Endothelial cell of umbilical vein (primary cell): ENCODE measurements around the gene PYM1. TPM values are rescaled to one million over a fixed set of nuclear protein-coding genes. Genes with fewer than 3 reads are reported as not detected.

ENCODE experiments used
- BruUV-seq: library from RNA; stranded (reverse); fragments of 400-500 nt; replicated peaks from 2 replicates; lab custom pipeline; 2021; lab: Mats Ljungman, UMichigan
- CTCF ChIA-PET: fragments of 300-600, 350-600 bp; sonication (Branson Sonifier 250); formaldehyde crosslinking; loops from one replicate; lab custom pipeline; 2021; ENCODE audit warnings: antibody characterized with exemption, inconsistent platforms; lab: Charles Lee
- POLR2A ChIA-PET: fragments of 300-600, 350-600 bp; sonication (Branson Sonifier 250); formaldehyde crosslinking; loops from one replicate; lab custom pipeline; 2021; ENCODE audit warnings: antibody characterized with exemption, inconsistent platforms; lab: Charles Lee
- DNase-seq: peaks from one replicate; pipeline ENCODE4 v3.0.0-alpha.2; 2011; ENCODE audit warnings: low read depth, low spot score
- FAIRE-seq: peaks from 2 replicates; lab custom pipeline; 2011; peaks lifted over from hg19 to GRCh38; lab: Jason Lieb, UNC
- H2AFZ ChIP-seq: 2 replicates; pipeline ENCODE4 v1.6.0; 2012; ENCODE audit warnings: low read depth, low read length, control low read depth, inconsistent platforms
- H3K27ac ChIP-seq: 2 replicates; pipeline ENCODE4 v1.5.1; 2011; ENCODE audit warnings: low read depth, mild to moderate bottlenecking, control low read depth, low read length, moderate library complexity; ENCODE audit not compliant: insufficient read depth
- H3K27me3 ChIP-seq, 2 experiments: 2 replicates each; pipeline versions ENCODE4 v1.6.0 to v1.6.1; 2011; ENCODE audit warnings: low read length in 2 of 2, mixed read lengths in 1 of 2; ENCODE audit not compliant: control insufficient read depth in 2 of 2, insufficient read depth in 2 of 2
- H3K36me3 ChIP-seq, 2 experiments: 2 replicates in 1 of 2; 3 replicates in 1 of 2; pipeline ENCODE4 v1.5.1; 2011; ENCODE audit warnings: low read length in 2 of 2, mild to moderate bottlenecking in 1 of 2, moderate library complexity in 1 of 2; ENCODE audit not compliant: control insufficient read depth in 2 of 2, insufficient read depth in 2 of 2; ENCODE audit errors: extremely low read depth in 1 of 2
- H3K4me1 ChIP-seq: 3 replicates; pipeline ENCODE4 v1.5.1; 2011; ENCODE audit warnings: mild to moderate bottlenecking, low read length; ENCODE audit not compliant: control insufficient read depth, insufficient read depth; ENCODE audit errors: extremely low read depth
- H3K4me2 ChIP-seq: 2 replicates; pipeline ENCODE4 v1.6.1; 2011; ENCODE audit warnings: low read length, control low read depth, mixed read lengths; ENCODE audit not compliant: insufficient read depth
- H3K4me3 ChIP-seq, 3 experiments: fragments of 200-600 bp in 1 of 3; sonication (generic), shearing (Covaris generic) in 1 of 3; replicated peaks in 1 of 3; 2 replicates each; pipeline ENCODE4 v1.5.1; 2011 to 2016; ENCODE audit warnings: control low read depth in 3 of 3, low read length in 3 of 3, mild to moderate bottlenecking in 2 of 3, inconsistent platforms in 1 of 3, low read depth in 1 of 3, moderate library complexity in 1 of 3; ENCODE audit not compliant: insufficient read depth in 1 of 3
- H3K79me2 ChIP-seq: 2 replicates; pipeline ENCODE4 v1.6.0; 2012; ENCODE audit warnings: low read length, inconsistent platforms; ENCODE audit not compliant: control insufficient read depth, insufficient read depth
- H3K9ac ChIP-seq: replicated peaks from 2 replicates; pipeline ENCODE3; 2011; ENCODE audit warnings: low read length, control low read depth; ENCODE audit not compliant: insufficient read depth; ENCODE audit errors: extremely low read depth
- H3K9me1 ChIP-seq: replicated peaks from 3 replicates; pipeline ENCODE4 v1.6.0; 2011; ENCODE audit warnings: mild to moderate bottlenecking, low read length; ENCODE audit not compliant: control insufficient read depth, insufficient read depth; ENCODE audit errors: extremely low read depth
- H3K9me3 ChIP-seq: replicated peaks from 2 replicates; pipeline ENCODE4 v1.5.1; 2012; ENCODE audit warnings: low read length, inconsistent platforms; ENCODE audit not compliant: control insufficient read depth, insufficient read depth
- H4K20me1 ChIP-seq: replicated peaks from 2 replicates; pipeline ENCODE3; 2011; ENCODE audit warnings: mild to moderate bottlenecking, low read length; ENCODE audit not compliant: control insufficient read depth, insufficient read depth; ENCODE audit errors: extremely low read depth
- FOS ChIP-seq: IDR thresholded peaks from 2 replicates; pipeline ENCODE4 v1.6.1; 2011; ENCODE audit warnings: mild to moderate bottlenecking, low read length, moderate library complexity, borderline replicate concordance; ENCODE audit not compliant: insufficient read depth
- GATA2 ChIP-seq: IDR thresholded peaks from 2 replicates; pipeline ENCODE4 v1.7.0; 2011; ENCODE audit warnings: low read depth, mild to moderate bottlenecking, moderate library complexity, mixed read lengths, low read length; ENCODE audit not compliant: insufficient read length, insufficient read depth
- MYC ChIP-seq: IDR thresholded peaks from one replicate; pipeline ENCODE4 v1.6.1; 2011; ENCODE audit warnings: mild to moderate bottlenecking, low read depth, low read length
- dilution Hi-C: fragments of 300-500 bp; cut with MboI; formaldehyde crosslinking; loops from one replicate; pipeline ENCODE4 v1.15.0; 2019; ENCODE audit warnings: low sequenced_read_pairs; ENCODE audit not compliant: extremely low pct_ligation_motif_present
- intact Hi-C: fragments of 100-400 bp; cut with micrococcal nuclease; formaldehyde crosslinking; loops from one replicate; pipeline ENCODE4 v1.10.0; 2022
- polyA plus RNA-seq, 4 experiments: library from polyadenylated mRNA; depleted of rRNA in 3 of 4; stranded (reverse) in 3 of 4; unstranded in 1 of 4; fragments of >200 nt; gene quantifications; 2 replicates each; pipeline versions ENCODE4 v1.2.1 to v1.2.3, GENCODE V29; 2011 to 2012; ENCODE audit warnings: missing spikeins in 1 of 4
- total RNA-seq: library from RNA; stranded (reverse); gene quantifications from 2 replicates; pipeline ENCODE4 v1.2.3, GENCODE V29; 2021
- TF ChIP-seq, protein P1 (sequence below), 2 donors: IDR thresholded peaks; 1 replicate in 1 of 2; 2 replicates in 1 of 2; pipeline ENCODE4 v1.5.1; 2011; ENCODE audit warnings: low read length in 2 of 2, mild to moderate bottlenecking in 2 of 2, moderate library complexity in 2 of 2, control low read depth in 1 of 2, inconsistent platforms in 1 of 2, low read depth in 1 of 2; ENCODE audit not compliant: insufficient read depth in 1 of 2; ENCODE audit errors: extremely low read depth in 1 of 2

PYM1 gene
- total and polyA plus RNA-seq, 2 donors (not counting 3 experiments of a cell fraction or from before 2014, with no cell fraction given) = 18.7 to 23.5 TPM

DNA sequence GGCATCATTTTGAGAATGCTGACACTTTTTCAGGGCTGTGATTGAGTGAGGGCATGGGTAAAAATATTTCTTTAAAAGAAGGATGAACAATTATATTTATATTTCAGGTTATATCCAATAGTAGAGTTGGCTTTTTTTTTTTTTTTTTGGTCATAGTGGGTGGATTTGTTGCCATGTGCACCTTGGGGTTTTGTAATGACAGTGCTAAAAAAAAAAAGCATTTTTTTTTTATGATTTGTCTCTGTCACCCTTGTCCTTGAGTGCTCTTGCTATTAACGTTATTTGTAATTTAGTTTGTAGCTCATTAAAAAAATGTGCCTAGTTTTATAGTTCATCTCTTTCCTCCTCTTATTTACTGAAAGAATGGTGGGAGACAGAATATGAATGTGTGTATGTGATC lies 44.8 kb upstream of the PYM1 start:
- peaks cover 1 to 3% of the 10 kb centered on the region in 2 experiments for H3K36me3 ChIP-seq
- intact Hi-C loops = loop anchor here (2.0 kb wide), 1 partner anchor 40 kb away; no protein-coding TSS in a partner anchor

DNA sequence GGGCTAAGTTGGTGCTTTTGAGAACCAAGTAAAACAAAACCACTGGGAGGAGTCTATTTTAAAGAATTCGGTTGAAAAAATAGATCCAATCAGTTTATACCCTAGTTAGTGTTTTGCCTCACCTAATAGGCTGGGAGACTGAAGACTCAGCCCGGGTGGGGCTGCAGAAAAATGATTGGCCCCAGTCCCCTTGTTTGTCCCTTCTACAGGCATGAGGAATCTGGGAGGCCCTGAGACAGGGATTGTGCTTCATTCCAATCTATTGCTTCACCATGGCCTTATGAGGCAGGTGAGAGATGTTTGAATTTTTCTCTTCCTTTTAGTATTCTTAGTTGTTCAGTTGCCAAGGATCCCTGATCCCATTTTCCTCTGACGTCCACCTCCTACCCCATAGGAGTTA lies 44.3 kb upstream of the PYM1 start:
- no peaks in the 10 kb centered on the region for H4K20me1 ChIP-seq
- H3K9me3 ChIP-seq = no peaks in the 10 kb centered on the region
- CTCF ChIA-PET = interaction anchor here (2.1 kb wide), 1 partner anchor 14 kb away, joined by 11 read pairs; no protein-coding TSS in a partner anchor
- H2AFZ ChIP-seq = no peak overlapping the region
- H3K27me3 ChIP-seq = no peaks in the 10 kb centered on the region
- H3K9me1 ChIP-seq = no peaks in the 10 kb centered on the region
- DNase-seq (no peak), FAIRE-seq (no peak)
- H3K79me2 ChIP-seq = peaks cover 38% of the 10 kb centered on the region
- dilution Hi-C loops (no loop called here), intact Hi-C loops (loop anchor here (2.0 kb wide), 1 partner anchor 39 kb away; no protein-coding TSS in a partner anchor)
- no peak overlapping the region for H3K4me2 ChIP-seq
- H3K4me1 ChIP-seq = peaks cover 26% of the 10 kb centered on the region
- no TSS peak for BruUV-seq
- H3K9ac ChIP-seq = no peak overlapping the region
- peak overlapping the region; percentile 78 for H3K27ac ChIP-seq
- H3K36me3 ChIP-seq = peaks cover 1 to 3% of the 10 kb centered on the region in 2 experiments
- TF ChIP-seq GATA2 = no peak
- no peak for TF ChIP-seq MYC
- no peak for TF ChIP-seq FOS
- TF ChIP-seq, protein P1, sequence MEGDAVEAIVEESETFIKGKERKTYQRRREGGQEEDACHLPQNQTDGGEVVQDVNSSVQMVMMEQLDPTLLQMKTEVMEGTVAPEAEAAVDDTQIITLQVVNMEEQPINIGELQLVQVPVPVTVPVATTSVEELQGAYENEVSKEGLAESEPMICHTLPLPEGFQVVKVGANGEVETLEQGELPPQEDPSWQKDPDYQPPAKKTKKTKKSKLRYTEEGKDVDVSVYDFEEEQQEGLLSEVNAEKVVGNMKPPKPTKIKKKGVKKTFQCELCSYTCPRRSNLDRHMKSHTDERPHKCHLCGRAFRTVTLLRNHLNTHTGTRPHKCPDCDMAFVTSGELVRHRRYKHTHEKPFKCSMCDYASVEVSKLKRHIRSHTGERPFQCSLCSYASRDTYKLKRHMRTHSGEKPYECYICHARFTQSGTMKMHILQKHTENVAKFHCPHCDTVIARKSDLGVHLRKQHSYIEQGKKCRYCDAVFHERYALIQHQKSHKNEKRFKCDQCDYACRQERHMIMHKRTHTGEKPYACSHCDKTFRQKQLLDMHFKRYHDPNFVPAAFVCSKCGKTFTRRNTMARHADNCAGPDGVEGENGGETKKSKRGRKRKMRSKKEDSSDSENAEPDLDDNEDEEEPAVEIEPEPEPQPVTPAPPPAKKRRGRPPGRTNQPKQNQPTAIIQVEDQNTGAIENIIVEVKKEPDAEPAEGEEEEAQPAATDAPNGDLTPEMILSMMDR (IDR thresholded peaks at IDR 0.05; ENCODE audit: extremely low read depth in 1 of 2, insufficient read depth in 1 of 2, low read depth in 1 of 2, low read length in 2 of 2) = no peak
- POLR2A ChIA-PET = no interaction called here
- no peak overlapping the region for H3K4me3 ChIP-seq

More for the DNA sequence above, 44.8 kb upstream of the PYM1 start:
- Histone ChIP-seq H3K27me3 (no peaks in the 10 kb centered on the region), H3K4me3 (peak overlapping the region in 2 of 3 experiments; percentile 46 to 79), H4K20me1 (no peaks in the 10 kb centered on the region), H3K79me2 (peaks cover 38% of the 10 kb centered on the region), H2AFZ (no peak overlapping the region), H3K4me1 (peaks cover 27% of the 10 kb centered on the region), H3K9me3 (no peaks in the 10 kb centered on the region), H3K4me2 (peak overlapping the region; percentile 81), H3K27ac (peak overlapping the region; percentile 78), H3K9ac (peak overlapping the region; percentile 72), H3K9me1 (no peaks in the 10 kb centered on the region)
- no peak for TF ChIP-seq FOS
- TF ChIP-seq, protein P1 (IDR thresholded peaks at IDR 0.05; ENCODE audit: extremely low read depth in 1 of 2, insufficient read depth in 1 of 2, low read depth in 1 of 2, low read length in 2 of 2) = no peak
- no peak for FAIRE-seq
- dilution Hi-C loops = no loop called here
- no peak for DNase-seq
- ChIA-PET POLR2A (no interaction called here), CTCF (interaction anchor here (0.6 to 2.1 kb wide), 3 partner anchors 15 to 101 kb away, joined by 3 to 11 read pairs (median 5); no protein-coding TSS in a partner anchor)
- BruUV-seq = no TSS peak
